Breast epithelium (tissue), 4 donors: Measurements from ENCODE around the gene PROX2. TPM values are rescaled to one million over a fixed set of nuclear protein-coding genes. Genes with fewer than 3 reads are reported as not detected.

Experiments used
- DNase-seq, 2 donors: peaks; one replicate each; pipeline ENCODE4 v3.0.0-alpha.2; 2019; ENCODE audit warnings: low spot score in 2 of 2
- H3K27ac ChIP-seq, 2 donors: fragments of 200-600 bp; sonication (generic) in 1 of 2; one replicate each; pipeline ENCODE4 v1.5.1; 2016 to 2019; ENCODE audit warnings: mild to moderate bottlenecking in 1 of 2
- H3K27me3 ChIP-seq, 2 donors: fragments of 200-600 bp; sonication (generic) in 1 of 2; one replicate each; pipeline versions ENCODE4 v1.5.1 to v1.6.0; 2017 to 2019; ENCODE audit warnings: control low read depth in 1 of 2, mild to moderate bottlenecking in 1 of 2
- H3K36me3 ChIP-seq: fragments of 200-600 bp; one replicate; pipeline ENCODE4 v1.5.1; 2019
- H3K4me1 ChIP-seq, 2 donors: fragments of 200-600 bp; sonication (generic); one replicate each; pipeline ENCODE4 v1.5.1; 2016 to 2019; ENCODE audit warnings: control low read depth in 1 of 2
- H3K4me3 ChIP-seq, 3 donors: fragments of 200-600 bp; sonication (generic); 1 replicate in 2 of 3; 2 replicates in 1 of 3; pipeline ENCODE4 v1.5.1; 2016 to 2019; ENCODE audit warnings: mild to moderate bottlenecking in 3 of 3, moderate library complexity in 2 of 3
- H3K9me3 ChIP-seq, 2 donors: fragments of 200-600 bp; sonication (generic) in 1 of 2; one replicate each; pipeline ENCODE4 v1.5.1; 2016 to 2019; ENCODE audit warnings: control low read depth in 1 of 2
- CTCF ChIP-seq, 3 donors: fragments of 450-650 bp; IDR thresholded peaks; one replicate each; pipeline ENCODE4 v1.5.1; 2016 to 2017; ENCODE audit warnings: antibody characterized with exemption in 3 of 3, mild to moderate bottlenecking in 3 of 3, moderate library complexity in 3 of 3
- POLR2A ChIP-seq: fragments of 450-650 bp; IDR thresholded peaks from one replicate; pipeline ENCODE4 v1.6.1; 2016; ENCODE audit warnings: antibody characterized with exemption, mild to moderate bottlenecking, moderate library complexity
- POLR2AphosphoS5 ChIP-seq, 3 donors: sonication (generic); formaldehyde crosslinking; IDR thresholded peaks; one replicate each; pipeline ENCODE4 v1.6.1; 2017; ENCODE audit warnings: antibody characterized with exemption in 3 of 3
- intact Hi-C: fragments of 100-400 bp; cut with DNase I; formaldehyde crosslinking; loops from one replicate; pipeline ENCODE4 v1.15.1; 2023; ENCODE audit warnings: low total_unique reads
- total RNA-seq, 3 donors: library from RNA; depleted of rRNA; stranded (reverse); fragments of >200 nt; gene quantifications; one replicate each; pipeline ENCODE4 v1.1.0, GENCODE V29; 2016

PROX2 gene
- total RNA-seq, 3 donors from 2014 or later: not detected

DNA sequence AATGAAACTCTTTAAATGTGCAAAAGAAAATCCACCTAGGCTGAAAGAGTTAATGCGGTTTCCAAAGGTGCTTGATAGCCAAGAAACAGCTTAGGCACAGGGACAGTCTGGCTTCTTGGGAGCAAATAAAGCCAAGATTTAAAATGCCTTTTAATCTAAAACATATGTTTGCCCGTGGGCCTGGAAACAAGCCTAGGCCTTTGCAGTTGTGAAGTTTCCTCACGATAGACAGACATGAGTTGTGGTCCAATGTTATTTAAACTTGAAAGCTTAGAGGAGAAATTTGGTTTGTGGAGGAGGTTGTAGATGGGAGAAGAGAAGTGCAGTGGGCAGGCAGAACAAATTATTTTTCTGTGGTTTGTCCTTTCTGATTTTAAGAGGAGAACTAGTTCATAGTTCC lies 29.8 kb downstream of the PROX2 start:
- no peak overlapping the region for H3K27ac ChIP-seq
- no peaks in the 10 kb centered on the region for H3K36me3 ChIP-seq
- intact Hi-C loops: no loop called here
- H3K4me1 ChIP-seq: no peaks in the 10 kb centered on the region
- TF ChIP-seq POLR2A (no peak), POLR2AphosphoS5 (IDR thresholded peaks at IDR 0.05) (no peak), CTCF (IDR thresholded peaks at IDR 0.05) (no peak)
- H3K9me3 ChIP-seq: no peaks in the 10 kb centered on the region
- no peak overlapping the region for H3K4me3 ChIP-seq
- DNase-seq: no peak
- no peaks in the 10 kb centered on the region for H3K27me3 ChIP-seq

GRCh38 chr14:74843653-74844052 lies 32.3 kb downstream of the PROX2 start:
- Histone ChIP-seq H3K4me1 (no peaks in the 10 kb centered on the region), H3K4me3 (no peak overlapping the region), H3K27me3 (no peaks in the 10 kb centered on the region), H3K9me3 (no peaks in the 10 kb centered on the region), H3K36me3 (no peaks in the 10 kb centered on the region), H3K27ac (no peak overlapping the region)
- intact Hi-C loops: no loop called here
- TF ChIP-seq CTCF (IDR thresholded peaks at IDR 0.05) (no peak), POLR2A (no peak), POLR2AphosphoS5 (IDR thresholded peaks at IDR 0.05) (no peak)
- DNase-seq: no peak

- Histone ChIP-seq H3K27me3 (no peaks in the 10 kb centered on the region), H3K4me3 (no peak overlapping the region), H3K27ac (no peak overlapping the region), H3K4me1 (no peaks in the 10 kb centered on the region), H3K9me3 (no peaks in the 10 kb centered on the region), H3K36me3 (no peaks in the 10 kb centered on the region)
- TF ChIP-seq POLR2A: no peak
- TF ChIP-seq CTCF (IDR thresholded peaks at IDR 0.05): no peak
- no peak for TF ChIP-seq POLR2AphosphoS5 (IDR thresholded peaks at IDR 0.05)
- DNase-seq: no peak
- intact Hi-C loops: no loop called here
Measured at GRCh38 chr14:74841230-74842207, 34.4 kb downstream of the PROX2 start.

DNA sequence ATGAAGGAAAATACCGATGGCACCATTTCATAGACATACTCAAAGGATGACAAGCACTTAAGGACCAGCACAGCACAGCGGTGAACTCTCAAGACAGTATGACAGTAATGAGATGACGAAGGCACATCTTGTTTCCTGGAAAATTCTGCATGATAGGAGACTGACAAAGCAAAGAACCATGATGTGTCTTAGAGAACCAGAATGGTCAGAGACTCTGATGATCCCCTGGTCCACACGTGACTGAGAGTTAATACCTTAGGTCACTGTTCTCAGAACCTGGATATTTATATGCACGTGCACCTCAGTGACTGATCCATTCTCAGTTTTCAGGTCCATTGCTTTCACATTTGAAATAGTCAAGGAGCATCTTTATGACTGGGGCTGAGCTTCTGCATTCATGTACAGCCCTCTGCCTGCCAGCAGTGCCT lies 35.3 kb downstream of the PROX2 start:
- TF ChIP-seq CTCF (IDR thresholded peaks at IDR 0.05) (no peak), POLR2AphosphoS5 (IDR thresholded peaks at IDR 0.05) (no peak), POLR2A (no peak)
- no peaks in the 10 kb centered on the region for H3K27me3 ChIP-seq
- H3K36me3 ChIP-seq: no peaks in the 10 kb centered on the region
- H3K9me3 ChIP-seq: no peaks in the 10 kb centered on the region
- intact Hi-C loops: no loop called here
- no peaks in the 10 kb centered on the region for H3K4me1 ChIP-seq
- no peak overlapping the region for H3K27ac ChIP-seq
- no peak for DNase-seq
- H3K4me3 ChIP-seq: no peak overlapping the region

DNA sequence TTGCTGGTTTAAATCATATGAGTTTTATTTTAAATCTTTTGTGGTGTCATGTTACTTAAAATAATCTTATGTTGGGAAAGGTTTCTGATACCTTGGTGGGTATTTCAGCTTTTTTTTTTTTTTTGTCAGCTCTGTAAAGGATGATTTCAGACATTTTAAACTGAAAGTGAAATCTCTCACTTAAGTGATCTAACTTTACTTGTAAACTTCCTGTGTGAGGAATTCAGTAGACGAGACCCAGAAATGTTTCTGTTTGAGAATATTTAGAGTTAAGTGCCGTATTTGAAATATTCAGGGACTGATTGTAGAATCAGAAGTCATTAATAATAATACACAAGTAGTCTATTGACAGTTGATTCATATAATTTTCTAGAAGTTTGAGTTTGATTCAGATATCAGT lies 37.8 kb downstream of the PROX2 start:
- no peak for TF ChIP-seq POLR2AphosphoS5 (IDR thresholded peaks at IDR 0.05)
- intact Hi-C loops: no loop called here
- Histone ChIP-seq H3K4me3 (no peak overlapping the region), H3K4me1 (no peaks in the 10 kb centered on the region), H3K27ac (no peak overlapping the region), H3K27me3 (no peaks in the 10 kb centered on the region), H3K36me3 (no peaks in the 10 kb centered on the region), H3K9me3 (no peaks in the 10 kb centered on the region)
- no peak for DNase-seq
